Fibroblast of mammary gland (primary cell): ENCODE measurements around the gene CDC42.

ENCODE experiments used
- DNase-seq: peaks from one replicate; pipeline ENCODE4 v3.0.0-alpha.2; 2010; ENCODE audit warnings: low read depth
- H3K4me3 ChIP-seq: 2 replicates; pipeline ENCODE4 v1.5.1; 2011; ENCODE audit warnings: low read depth, mild to moderate bottlenecking, low read length, moderate library complexity; ENCODE audit not compliant: control insufficient read depth
- TF ChIP-seq, protein P1 (sequence below): conservative IDR thresholded peaks from 2 replicates; pipeline ENCODE4 v1.5.1; 2011; ENCODE audit warnings: low read depth, low read length, inconsistent platforms; ENCODE audit not compliant: control insufficient read depth, insufficient read depth

The CDC42 gene

DNA sequence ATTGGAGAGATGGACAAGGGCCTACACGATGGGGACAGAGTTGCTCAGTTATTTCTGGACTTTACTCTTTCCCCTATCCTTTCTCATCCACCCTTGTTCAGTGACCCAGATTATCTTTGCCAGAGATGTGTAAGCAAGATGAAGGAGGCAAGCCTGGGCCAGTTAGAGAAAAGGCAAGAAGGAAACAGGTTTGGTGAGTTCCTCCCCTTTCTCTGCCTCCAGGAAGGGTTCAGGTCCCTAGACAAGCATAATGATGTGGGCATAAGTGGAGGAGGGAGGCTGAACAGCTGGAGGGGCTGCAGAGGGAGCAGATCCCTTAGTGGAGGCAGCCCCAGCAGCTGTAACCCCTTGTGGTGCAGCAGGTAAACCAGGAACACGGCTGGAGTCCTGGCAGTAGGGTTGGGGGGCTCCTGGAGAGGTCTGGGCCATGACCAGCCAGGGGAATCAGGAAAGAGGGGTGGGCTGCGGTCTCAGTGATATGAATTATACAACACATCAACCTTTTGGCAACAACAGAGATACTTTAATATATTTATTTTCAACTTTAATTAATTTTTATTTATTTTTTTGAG is 9.2 kb upstream of the CDC42 start:
- no peak overlapping the region for H3K4me3 ChIP-seq
- no peak for DNase-seq
- TF ChIP-seq, protein P1, sequence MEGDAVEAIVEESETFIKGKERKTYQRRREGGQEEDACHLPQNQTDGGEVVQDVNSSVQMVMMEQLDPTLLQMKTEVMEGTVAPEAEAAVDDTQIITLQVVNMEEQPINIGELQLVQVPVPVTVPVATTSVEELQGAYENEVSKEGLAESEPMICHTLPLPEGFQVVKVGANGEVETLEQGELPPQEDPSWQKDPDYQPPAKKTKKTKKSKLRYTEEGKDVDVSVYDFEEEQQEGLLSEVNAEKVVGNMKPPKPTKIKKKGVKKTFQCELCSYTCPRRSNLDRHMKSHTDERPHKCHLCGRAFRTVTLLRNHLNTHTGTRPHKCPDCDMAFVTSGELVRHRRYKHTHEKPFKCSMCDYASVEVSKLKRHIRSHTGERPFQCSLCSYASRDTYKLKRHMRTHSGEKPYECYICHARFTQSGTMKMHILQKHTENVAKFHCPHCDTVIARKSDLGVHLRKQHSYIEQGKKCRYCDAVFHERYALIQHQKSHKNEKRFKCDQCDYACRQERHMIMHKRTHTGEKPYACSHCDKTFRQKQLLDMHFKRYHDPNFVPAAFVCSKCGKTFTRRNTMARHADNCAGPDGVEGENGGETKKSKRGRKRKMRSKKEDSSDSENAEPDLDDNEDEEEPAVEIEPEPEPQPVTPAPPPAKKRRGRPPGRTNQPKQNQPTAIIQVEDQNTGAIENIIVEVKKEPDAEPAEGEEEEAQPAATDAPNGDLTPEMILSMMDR, result no peak

DNA sequence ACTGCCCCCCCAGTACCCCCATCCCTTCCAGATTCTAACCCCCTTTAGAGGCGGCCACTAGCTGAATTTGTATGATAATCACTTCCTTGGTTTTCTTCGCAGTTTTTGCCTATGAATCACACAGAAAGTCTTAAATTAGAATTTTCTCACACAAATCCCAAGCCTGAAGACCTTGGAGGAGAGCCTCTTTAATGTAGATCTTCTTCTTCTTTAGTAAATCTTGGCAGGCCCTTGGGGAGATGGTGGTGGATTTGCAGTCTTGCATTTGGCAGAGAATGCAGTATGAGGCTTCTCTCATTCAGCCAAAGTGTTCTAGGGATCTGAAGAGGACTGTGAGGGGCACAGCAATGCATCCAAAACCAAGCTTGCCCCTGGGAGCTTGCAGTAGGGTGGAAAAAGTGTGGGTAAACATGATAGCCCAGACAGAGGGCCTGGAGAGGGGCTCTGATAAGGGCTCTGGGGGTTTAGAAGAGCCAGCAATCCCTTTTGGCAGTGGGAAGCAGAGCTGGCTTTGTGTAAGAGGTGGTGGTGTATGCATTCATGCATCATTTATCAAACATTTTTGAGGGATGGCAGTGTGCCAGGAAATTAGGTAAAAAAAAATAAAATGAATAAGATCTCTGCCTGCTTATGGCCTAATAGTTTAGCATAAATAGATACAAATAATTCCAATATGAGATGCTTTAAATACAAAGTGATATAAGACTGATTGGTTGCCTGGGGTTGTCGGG is 7.7 kb upstream of the CDC42 start:
- TF ChIP-seq, protein P1, result no peak
- DNase-seq, result peak; percentile 79
- H3K4me3 ChIP-seq, result no peak overlapping the region

DNA sequence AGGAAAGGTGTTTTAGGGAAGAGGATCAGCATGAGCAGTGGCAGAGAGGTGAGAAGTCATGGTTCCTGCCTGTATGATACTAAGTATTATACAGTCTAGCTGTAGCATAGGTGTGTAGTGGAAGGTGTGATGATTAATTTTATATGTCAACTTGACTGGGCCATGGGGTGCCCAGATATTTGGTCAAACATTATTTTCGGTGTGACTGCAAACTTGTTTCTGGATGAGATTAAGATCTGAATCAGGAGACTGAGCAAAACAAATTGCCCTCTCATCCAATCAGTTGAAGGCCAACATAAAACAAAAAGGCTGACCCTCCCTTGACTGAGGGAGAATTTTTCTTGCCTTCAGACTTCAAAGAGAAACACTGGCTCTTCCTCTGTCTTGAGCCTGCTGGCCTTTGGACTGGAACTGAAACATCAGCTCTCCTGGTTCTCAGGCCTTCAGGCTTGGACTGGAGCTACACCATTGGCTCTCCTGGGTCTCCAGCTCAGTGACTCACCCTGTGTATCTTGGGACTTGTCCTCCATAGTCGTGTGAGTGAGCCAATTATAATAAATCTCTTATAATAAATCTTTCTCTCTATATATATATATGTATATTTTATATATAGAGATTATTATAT is 6.8 kb upstream of the CDC42 start:
- TF ChIP-seq, protein P1, result no peak
- H3K4me3 ChIP-seq, result no peak overlapping the region
- peak; percentile 74 for DNase-seq

DNA sequence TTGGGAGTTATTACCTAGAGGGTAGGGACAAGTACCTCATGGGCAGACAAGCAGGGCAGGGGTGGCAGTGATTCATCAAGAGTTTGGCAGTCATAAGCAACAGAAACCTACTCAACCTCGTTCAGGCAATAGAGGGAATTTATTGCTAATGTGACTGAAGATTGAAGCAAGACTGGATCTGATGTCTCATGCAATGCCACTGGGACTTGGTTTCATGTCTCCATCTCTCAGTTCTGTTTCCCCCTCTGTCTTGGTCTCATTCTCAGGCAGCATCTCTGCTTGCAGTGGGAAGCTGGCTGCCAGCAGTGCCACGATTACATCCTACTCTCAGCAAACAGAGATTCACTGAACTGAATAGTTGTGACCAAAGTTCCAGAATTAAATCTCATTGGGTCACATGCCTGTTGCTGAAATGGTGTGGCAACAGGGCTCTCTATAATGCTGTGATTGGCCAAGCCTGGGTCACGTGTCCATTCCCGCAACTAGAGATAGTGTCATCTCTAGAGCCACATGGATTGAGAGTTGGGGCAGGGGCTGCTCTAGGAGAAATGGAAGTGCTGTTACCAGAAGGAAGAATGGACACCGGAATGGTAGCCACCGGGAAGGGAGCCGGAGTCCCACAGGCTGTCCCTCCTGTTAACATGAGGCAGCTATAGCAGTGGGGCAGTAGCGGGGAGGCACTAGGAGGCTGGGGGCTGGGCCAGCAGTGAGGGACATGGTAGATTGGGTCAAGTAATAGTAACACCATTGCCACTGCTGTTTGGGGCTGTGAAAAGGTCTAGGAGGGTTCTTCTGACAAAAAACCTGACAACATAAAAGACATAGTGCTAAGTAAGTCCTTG is 3.9 kb upstream of the CDC42 start:
- peak; percentile 63 for DNase-seq
- TF ChIP-seq, protein P1, result no peak

DNA sequence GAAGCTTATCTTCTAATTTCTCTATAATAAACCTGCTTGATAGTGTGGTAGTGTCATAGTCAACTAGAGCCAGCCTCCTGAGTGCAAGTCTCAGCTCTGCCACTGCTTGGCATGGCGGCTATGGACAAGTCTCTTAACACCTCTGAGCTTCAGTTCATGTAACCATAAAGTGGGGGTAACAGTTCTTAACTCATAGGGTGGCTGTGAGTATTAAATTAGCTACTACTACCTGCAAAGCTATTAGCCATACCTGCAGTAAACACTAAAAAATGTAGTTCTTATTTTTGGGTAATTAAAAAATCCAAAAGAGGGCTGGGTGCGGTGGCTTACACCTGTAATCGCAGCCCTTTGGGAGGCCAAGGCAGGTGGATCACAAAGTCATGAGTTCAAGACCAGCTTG is 2.2 kb upstream of the CDC42 start:
- no peak overlapping the region for H3K4me3 ChIP-seq
- TF ChIP-seq, protein P1, result no peak
- DNase-seq, result no peak

More for the DNA sequence above, 3.9 kb upstream of the CDC42 start:
- H3K4me3 ChIP-seq, result no peak overlapping the region

DNA sequence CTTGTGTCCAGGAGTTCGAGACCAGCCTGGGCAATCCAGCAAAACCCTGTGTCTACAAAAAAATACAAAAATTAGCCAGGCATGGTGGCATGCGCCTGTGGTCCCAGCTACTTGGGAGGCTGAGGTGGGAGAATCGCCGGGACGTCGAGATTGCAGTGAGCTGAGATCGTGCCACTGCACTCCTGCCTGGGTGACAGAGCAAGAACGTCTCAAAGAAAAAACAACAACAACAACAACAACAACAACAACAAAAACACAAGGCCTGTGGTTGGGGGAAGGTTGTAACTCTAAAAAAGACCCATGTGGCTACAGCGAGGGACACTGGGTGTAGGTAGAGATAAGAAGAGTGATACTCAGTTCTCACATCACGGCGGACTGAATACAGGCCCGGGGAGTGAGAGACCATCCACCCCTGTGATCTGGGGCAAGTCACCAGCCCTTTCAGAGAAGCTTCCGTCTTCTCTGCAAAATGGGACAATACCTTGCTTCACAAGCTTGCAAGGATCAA is 848 bp upstream of the CDC42 start:
- no peak overlapping the region for H3K4me3 ChIP-seq
- TF ChIP-seq, protein P1, result no peak
- no peak for DNase-seq
